Measurements from ENCODE around the gene TMEM87B. TPM values are rescaled to one million over a fixed set of nuclear protein-coding genes. Genes with fewer than 3 reads are reported as not detected.
"Not testable (repeated sequence)": the region's sequence is repeated elsewhere in the genome, so short reads cannot be mapped to it uniquely, and the experiment has no call there.

The TMEM87B gene
- total RNA-seq, 2 experiments from 2014 or later = 13.3 to 16.9 TPM

- no peak overlapping the region for H3K27ac Mint-ChIP-seq
- no peaks in the 10 kb centered on the region for H3K4me1 Mint-ChIP-seq
- H3K36me3 Mint-ChIP-seq = no peaks in the 10 kb centered on the region
- no peak overlapping the region for H3K4me3 Mint-ChIP-seq
- peaks cover 4% of the 10 kb centered on the region for H3K27me3 Mint-ChIP-seq
- DNase-seq = no peak
- H3K9me3 Mint-ChIP-seq = no peaks in the 10 kb centered on the region
These were observed 28.6 kb upstream of the TMEM87B start for GRCh38 chr2:112026509-112026908.

- Mint-ChIP-seq H3K27me3 (peaks cover 7% of the 10 kb centered on the region), H3K9me3 (no peaks in the 10 kb centered on the region), H3K36me3 (no peaks in the 10 kb centered on the region), H3K4me1 (peaks cover 2% of the 10 kb centered on the region), H3K27ac (no peak overlapping the region), H3K4me3 (no peak overlapping the region)
- no peak for DNase-seq
These were observed 27.3 kb upstream of the TMEM87B start for GRCh38 chr2:112027767-112028166.

- Mint-ChIP-seq H3K9me3 (no peaks in the 10 kb centered on the region), H3K27ac (no peak overlapping the region), H3K4me3 (no peak overlapping the region), H3K36me3 (no peaks in the 10 kb centered on the region), H3K4me1 (peaks cover 2% of the 10 kb centered on the region), H3K27me3 (peaks cover 7% of the 10 kb centered on the region)
- no peak for DNase-seq
These were observed 25.9 kb upstream of the TMEM87B start for GRCh38 chr2:112029164-112029563.

GRCh38 chr2:112031473-112032223 is 23.4 kb upstream of the TMEM87B start:
- Mint-ChIP-seq H3K36me3 (no peaks in the 10 kb centered on the region), H3K4me3 (no peak overlapping the region), H3K27me3 (peaks cover 7% of the 10 kb centered on the region), H3K27ac (no peak overlapping the region), H3K9me3 (peaks cover 2% of the 10 kb centered on the region), H3K4me1 (peaks cover 2% of the 10 kb centered on the region)
- DNase-seq = no peak

GRCh38 chr2:112032224-112032586 is 22.9 kb upstream of the TMEM87B start:
- no peak for DNase-seq
- Mint-ChIP-seq H3K27ac (no peak overlapping the region), H3K4me3 (no peak overlapping the region), H3K36me3 (no peaks in the 10 kb centered on the region), H3K9me3 (peaks cover 2% of the 10 kb centered on the region), H3K27me3 (peaks cover 7% of the 10 kb centered on the region), H3K4me1 (peaks cover 2% of the 10 kb centered on the region)

DNA sequence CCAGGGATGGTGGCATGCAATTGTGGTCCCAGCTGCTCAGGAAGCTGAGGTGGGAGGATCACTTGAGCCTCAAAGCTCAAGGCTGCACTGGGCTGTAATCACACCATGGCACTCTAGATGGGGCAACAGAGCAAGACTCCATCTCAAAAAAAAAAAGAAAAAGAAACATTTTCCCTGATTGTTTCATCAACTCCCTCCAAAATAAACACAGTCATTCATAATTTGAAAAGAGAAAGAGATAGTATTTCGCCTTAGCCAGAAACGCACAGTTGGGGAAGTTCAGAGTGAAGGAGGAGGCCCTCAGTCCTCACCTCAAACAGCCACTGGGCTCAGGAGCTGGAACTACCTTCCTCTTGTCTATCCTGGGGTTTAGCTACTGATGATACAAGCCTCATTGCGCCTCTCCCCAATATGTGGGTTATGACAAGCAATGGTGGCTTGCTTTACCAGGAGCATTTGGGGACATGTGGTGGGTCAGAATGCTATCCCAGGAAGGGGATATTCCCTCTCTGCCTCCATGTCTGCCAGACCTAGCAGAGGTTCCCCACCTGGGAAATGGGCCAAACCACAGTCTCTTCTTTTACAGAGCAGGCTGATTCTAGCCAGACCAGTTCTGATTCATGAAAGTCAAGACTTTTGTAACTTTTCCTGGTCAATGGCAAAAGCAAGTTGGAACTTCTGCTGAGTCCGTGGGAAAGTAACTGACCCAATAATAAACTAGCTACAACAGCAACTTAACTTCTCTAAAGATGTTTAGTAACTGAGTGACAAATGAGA is 22.2 kb upstream of the TMEM87B start:
- Mint-ChIP-seq H3K27ac (no peak overlapping the region), H3K36me3 (no peaks in the 10 kb centered on the region), H3K9me3 (peaks cover 7% of the 10 kb centered on the region), H3K4me1 (peaks cover 2% of the 10 kb centered on the region), H3K27me3 (peaks cover 7% of the 10 kb centered on the region), H3K4me3 (no peak overlapping the region)
- no peak for DNase-seq

- H3K4me1 Mint-ChIP-seq = peaks cover 2% of the 10 kb centered on the region
- H3K27me3 Mint-ChIP-seq = peaks cover 7% of the 10 kb centered on the region
- no peak for DNase-seq
- H3K9me3 Mint-ChIP-seq = peaks cover 10% of the 10 kb centered on the region
- no peak overlapping the region for H3K27ac Mint-ChIP-seq
- no peak overlapping the region for H3K4me3 Mint-ChIP-seq
- no peaks in the 10 kb centered on the region for H3K36me3 Mint-ChIP-seq
These were observed 21.5 kb upstream of the TMEM87B start for GRCh38 chr2:112033600-112033999.

GRCh38 chr2:112034924-112035323 is 20.1 kb upstream of the TMEM87B start:
- H3K4me1 Mint-ChIP-seq = peaks cover 2% of the 10 kb centered on the region
- no peak overlapping the region for H3K27ac Mint-ChIP-seq
- no peak for DNase-seq
- peaks cover 10% of the 10 kb centered on the region for H3K9me3 Mint-ChIP-seq
- H3K36me3 Mint-ChIP-seq = no peaks in the 10 kb centered on the region
- no peak overlapping the region for H3K4me3 Mint-ChIP-seq
- H3K27me3 Mint-ChIP-seq = peaks cover 3% of the 10 kb centered on the region

DNA sequence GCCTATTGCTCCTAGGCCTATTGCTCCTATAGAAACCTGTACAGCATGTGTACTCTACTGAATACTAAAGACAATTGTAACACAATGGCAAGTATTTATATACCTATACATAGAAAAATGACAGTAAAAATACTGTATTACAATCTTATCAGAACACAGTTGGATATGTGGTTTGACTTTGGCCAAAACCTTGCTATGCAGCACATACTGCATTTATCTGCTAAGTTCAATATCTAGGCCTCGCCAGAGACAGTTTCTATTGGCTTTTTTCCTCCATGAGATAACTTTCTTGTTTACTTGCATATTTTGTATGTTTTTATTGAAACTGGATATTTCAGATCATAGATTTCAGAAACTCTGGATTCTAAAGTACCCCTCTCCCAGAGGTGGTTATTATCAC is 19.3 kb upstream of the TMEM87B start:
- no peak overlapping the region for H3K27ac Mint-ChIP-seq
- DNase-seq = no peak
- no peak overlapping the region for H3K4me3 Mint-ChIP-seq
- peaks cover 2% of the 10 kb centered on the region for H3K4me1 Mint-ChIP-seq
- H3K36me3 Mint-ChIP-seq = no peaks in the 10 kb centered on the region
- H3K9me3 Mint-ChIP-seq = peaks cover 10% of the 10 kb centered on the region
- H3K27me3 Mint-ChIP-seq = peaks cover 3% of the 10 kb centered on the region

GRCh38 chr2:112039556-112039955 is 15.5 kb upstream of the TMEM87B start:
- H3K4me3 Mint-ChIP-seq, H3K27me3 Mint-ChIP-seq, H3K4me1 Mint-ChIP-seq, H3K36me3 Mint-ChIP-seq, DNase-seq, H3K27ac Mint-ChIP-seq: not testable (repeated sequence)
- H3K9me3 Mint-ChIP-seq = peaks cover 10% of the 10 kb centered on the region

DNA sequence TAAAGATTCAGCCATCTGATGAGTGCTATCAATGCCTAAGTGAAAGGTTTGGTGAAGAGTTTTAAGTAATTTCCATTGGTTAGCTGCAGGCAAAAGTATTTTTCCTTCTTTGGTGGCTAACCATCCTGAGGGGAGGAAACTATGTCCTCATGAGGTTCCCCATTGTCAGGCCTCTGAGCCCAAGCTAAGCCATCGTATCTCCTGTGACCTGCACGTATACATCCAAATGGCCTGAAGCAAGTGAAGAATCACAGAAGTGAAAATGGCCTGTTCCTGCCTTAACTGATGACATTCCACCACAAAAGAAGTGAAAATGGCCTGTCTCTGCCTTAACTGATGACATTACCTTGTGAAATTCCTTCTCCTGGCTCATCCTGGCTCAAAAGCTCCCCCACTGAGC is 15.0 kb upstream of the TMEM87B start:
- DNase-seq, H3K36me3 Mint-ChIP-seq, H3K27me3 Mint-ChIP-seq, H3K27ac Mint-ChIP-seq, H3K4me3 Mint-ChIP-seq, H3K4me1 Mint-ChIP-seq: not testable (repeated sequence)
- H3K9me3 Mint-ChIP-seq = peaks cover 10% of the 10 kb centered on the region

DNA sequence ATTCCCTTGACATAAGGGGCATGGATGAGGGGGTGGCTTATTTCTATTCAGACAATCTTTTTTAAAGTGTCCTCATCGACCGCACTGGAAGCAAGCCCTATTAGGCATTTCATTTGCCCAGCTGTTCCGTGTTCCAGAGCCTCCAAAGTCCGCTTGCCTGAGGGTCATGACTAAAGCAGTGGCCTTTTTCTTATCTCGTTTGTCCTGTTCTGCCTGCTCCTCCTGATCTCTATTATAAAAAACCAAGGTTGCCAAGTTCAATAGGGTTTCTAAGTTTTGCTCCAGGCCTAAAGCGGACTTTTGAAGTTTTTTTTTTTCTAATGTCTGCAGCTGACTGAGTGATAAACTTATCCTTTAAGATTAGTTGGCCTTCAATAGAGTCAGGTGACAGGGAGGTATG is 13.6 kb upstream of the TMEM87B start:
- not testable (repeated sequence) for H3K4me1 Mint-ChIP-seq

GRCh38 chr2:112045446-112046014 is 9.5 kb upstream of the TMEM87B start:
- no peaks in the 10 kb centered on the region for H3K4me1 Mint-ChIP-seq
- DNase-seq = no peak
- H3K36me3 Mint-ChIP-seq = no peaks in the 10 kb centered on the region
- H3K9me3 Mint-ChIP-seq = peaks cover 3% of the 10 kb centered on the region
- H3K4me3 Mint-ChIP-seq = no peak overlapping the region
- no peak overlapping the region for H3K27ac Mint-ChIP-seq
- H3K27me3 Mint-ChIP-seq = no peaks in the 10 kb centered on the region

More for the DNA sequence above, 13.6 kb upstream of the TMEM87B start:
- not testable (repeated sequence) for H3K36me3 Mint-ChIP-seq, H3K27ac Mint-ChIP-seq, DNase-seq, H3K27me3 Mint-ChIP-seq, H3K4me3 Mint-ChIP-seq
- peaks cover 11% of the 10 kb centered on the region for H3K9me3 Mint-ChIP-seq

DNA sequence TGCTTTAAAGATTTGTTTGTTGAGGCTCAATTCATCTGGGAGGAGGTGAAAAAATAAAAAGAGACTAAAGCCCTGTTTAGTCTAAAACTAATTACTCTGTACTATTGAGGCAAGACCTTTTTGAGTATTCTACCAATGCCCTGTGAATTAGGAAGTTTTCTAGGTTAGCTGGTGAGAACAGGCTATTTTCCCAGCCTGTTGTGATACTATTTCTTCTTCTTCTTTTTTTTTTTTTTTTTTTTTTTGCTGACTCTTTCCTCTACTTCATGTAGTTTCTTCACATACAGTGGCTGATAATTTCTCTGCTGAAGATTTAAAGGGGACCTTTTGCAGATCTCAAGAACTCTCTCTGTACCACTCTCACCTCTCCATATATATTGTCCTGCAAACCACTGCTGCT is 8.8 kb upstream of the TMEM87B start:
- Mint-ChIP-seq H3K27ac (no peak overlapping the region), H3K27me3 (no peaks in the 10 kb centered on the region), H3K4me3 (no peak overlapping the region), H3K4me1 (no peaks in the 10 kb centered on the region), H3K36me3 (no peaks in the 10 kb centered on the region), H3K9me3 (peaks cover 3% of the 10 kb centered on the region)
- no peak for DNase-seq

DNA sequence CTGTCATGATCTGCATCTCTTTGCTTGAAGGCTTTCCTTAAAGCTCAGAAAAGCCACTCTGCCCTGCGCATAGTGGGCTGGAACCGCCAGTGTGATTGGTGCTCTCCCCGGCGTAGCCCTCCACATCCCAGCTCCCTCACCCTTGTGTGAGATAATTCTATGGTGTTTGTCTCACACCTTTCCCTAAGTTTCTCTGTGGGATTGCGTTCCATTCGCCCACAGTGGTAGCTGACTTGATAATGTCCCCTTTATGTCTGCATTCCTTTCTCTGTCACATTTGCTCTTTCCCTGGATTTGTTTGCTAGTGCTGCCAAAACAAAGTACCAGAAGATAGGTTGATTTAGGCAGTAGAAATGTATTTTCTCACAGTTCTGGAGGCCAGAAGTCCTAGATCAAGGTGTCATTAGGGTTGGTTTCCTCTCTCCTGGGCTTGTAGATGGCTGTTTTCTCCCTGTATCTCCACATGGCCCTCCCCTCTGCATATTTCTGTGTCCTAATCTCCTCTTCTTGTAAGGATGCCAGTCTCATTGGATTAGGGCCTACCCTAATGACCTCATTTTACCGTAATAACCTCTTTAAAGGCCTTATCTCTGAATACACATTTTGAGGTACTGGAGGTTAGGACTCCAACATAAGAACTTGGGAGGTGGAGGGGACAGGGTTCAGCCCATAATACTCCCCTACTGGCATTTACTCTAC is 7.4 kb upstream of the TMEM87B start:
- Mint-ChIP-seq H3K4me3 (no peak overlapping the region), H3K4me1 (no peaks in the 10 kb centered on the region), H3K36me3 (no peaks in the 10 kb centered on the region), H3K27me3 (no peaks in the 10 kb centered on the region), H3K27ac (no peak overlapping the region), H3K9me3 (peaks cover 3% of the 10 kb centered on the region)
- DNase-seq = no peak
